Fibroblast of pulmonary artery (primary cell): ENCODE results near the gene VSIG10.

Experiments
- DNase-seq: peaks from one replicate; pipeline ENCODE4 v3.0.0-alpha.2; 2010; ENCODE audit warnings: low read depth
- H3K4me3 ChIP-seq: replicated peaks from 2 replicates; pipeline ENCODE4 v1.5.1; 2011; ENCODE audit warnings: low read depth, mild to moderate bottlenecking, control low read depth, low read length, moderate library complexity
- CTCF ChIP-seq: IDR thresholded peaks from 2 replicates; pipeline ENCODE4 v1.5.1; 2011; ENCODE audit warnings: mild to moderate bottlenecking, control low read depth, low read length, inconsistent platforms; ENCODE audit errors: missing control alignments

Gene VSIG10

DNA sequence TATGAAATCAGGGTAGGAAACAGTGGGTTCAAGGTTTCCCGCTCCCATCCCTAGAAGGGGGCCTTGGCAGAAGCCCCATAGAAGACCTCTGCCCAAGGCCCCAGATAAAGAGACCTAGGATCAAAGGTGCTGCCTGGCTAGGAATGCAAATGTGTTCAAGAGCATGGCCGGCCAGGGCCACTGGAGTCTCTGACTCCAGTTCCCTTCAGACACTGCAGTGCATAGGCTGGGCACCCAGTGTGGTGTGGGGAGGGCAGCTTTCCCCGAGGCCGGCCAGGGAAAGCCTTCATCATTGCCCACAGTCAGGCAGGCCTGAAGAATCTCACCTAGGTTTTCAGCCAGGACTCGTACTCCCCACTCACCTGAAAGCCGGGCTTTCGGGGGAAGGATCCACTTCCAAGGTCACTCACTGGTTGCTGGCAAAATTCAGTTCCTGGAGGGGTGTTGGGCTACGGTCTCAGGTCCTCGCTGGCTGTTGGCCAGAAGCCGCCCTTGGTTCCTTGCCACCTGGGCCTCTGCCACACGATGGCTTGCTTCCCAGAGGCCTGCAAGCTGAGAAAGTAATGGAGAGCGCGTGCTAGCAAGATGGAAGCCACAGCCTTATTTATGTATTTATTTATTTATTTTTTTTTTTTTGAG, 22.4 kb upstream of the VSIG10 start:
- no peak for TF ChIP-seq CTCF
- DNase-seq, result no peak

DNA sequence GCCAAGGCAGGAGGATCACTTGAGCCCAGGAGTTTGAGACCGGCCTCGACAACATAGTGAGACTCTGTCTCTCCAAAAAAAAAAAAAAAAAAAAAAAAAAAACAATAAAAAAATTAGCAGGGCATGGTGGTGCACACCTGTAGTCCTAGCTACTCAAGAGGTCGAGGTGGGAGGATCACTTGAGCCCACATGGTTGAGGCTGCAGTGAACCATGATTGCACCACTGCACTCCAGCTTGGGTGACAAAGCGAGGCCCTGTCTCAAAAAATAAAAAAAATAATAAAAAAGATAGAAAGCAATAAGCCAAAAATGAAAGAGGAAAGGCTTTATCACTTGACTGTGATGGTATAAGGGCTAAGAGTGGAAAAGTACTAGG, 21.9 kb upstream of the VSIG10 start:
- no peak overlapping the region for H3K4me3 ChIP-seq
- no peak for TF ChIP-seq CTCF
- no peak for DNase-seq

More for the DNA sequence above, 22.4 kb upstream of the VSIG10 start:
- H3K4me3 ChIP-seq, result no peak overlapping the region

GRCh38 chr12:118124333-118124874, 20.6 kb upstream of the VSIG10 start:
- no peak for DNase-seq
- TF ChIP-seq CTCF, result no peak
- H3K4me3 ChIP-seq, result no peak overlapping the region

DNA sequence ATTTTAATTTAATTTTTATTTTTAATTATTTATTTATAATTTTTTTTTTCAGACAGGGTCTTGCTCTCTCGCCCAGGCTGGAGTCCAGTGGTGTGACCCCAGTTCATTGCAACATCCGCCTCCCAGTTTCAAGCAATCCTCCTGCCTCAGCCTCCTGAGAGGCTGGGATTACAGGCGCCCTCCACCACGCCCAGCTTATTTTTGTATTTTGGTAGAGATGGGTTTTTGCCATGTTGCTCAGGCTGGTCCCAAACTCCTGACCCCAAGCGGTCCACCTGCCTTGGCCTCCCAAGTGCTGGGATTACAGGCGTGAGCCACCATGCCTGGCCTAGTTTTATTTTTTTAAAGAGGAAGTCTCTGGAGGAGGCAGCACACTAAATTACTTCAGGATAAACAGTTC, 18.5 kb upstream of the VSIG10 start:
- no peak overlapping the region for H3K4me3 ChIP-seq
- no peak for TF ChIP-seq CTCF
- no peak for DNase-seq

DNA sequence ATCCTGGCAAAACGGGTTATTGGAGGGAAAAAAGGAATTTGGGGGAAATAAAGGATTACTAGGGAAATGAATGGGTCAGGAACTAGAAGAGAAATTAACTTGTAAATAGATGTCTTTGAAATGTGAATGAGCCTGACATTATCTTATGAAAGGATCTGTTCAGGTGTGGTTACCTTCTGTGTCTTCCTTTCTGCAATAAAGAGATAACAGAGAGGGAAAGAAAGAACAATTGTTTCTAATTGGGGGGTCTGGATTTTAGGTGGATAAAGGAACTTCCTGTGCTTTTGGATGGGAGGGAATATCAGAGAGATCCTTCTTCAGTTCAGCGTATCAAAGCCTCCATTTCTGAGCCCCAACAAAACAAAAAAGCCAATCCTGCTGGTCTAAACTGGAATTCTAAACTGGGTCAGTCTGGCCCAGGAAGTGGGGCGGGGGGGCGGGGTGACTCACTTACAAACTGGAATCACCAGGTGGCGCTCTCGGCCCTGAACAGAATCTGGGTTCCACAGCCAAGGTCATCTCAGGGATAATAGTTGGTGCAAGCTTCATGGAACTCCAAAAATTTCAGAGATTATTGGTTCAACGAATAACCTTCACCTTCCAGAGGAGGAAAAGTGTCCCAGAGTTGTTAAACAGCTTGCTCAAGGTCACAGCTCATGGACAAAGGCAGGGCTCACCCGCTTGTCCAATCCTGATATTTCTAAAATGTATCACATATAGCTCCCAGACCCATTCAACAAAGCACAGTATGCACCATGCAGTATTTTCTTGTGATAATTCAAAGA, 17.0 kb upstream of the VSIG10 start:
- DNase-seq, result peak; percentile 75
- peak; percentile 47 for TF ChIP-seq CTCF
- no peak overlapping the region for H3K4me3 ChIP-seq

- H3K4me3 ChIP-seq, result no peak overlapping the region
- DNase-seq, result no peak
- TF ChIP-seq CTCF, result no peak
Measured at GRCh38 chr12:118119449-118119879, 15.7 kb upstream of the VSIG10 start.

- H3K4me3 ChIP-seq, result no peak overlapping the region
- DNase-seq, result no peak
- no peak for TF ChIP-seq CTCF
Measured at GRCh38 chr12:118109088-118109487, 5.3 kb upstream of the VSIG10 start.
